HG03442 (cell line): ENCODE results near the gene SCAMP4.

Source experiments
- ATAC-seq: cut with Tn5 transposase; IDR thresholded peaks from one replicate; pipeline ENCODE4 v1.9.1; 2021; ENCODE audit warnings: mild to moderate bottlenecking, moderate library complexity; ENCODE audit not compliant: unreplicated experiment

SCAMP4 gene

GRCh38 chr19:1905110-1905862, at the start of gene SCAMP4, which contains the start of gene ADAT3:
SCAMP4 (plus strand) TSS chr19:1905399; CDS start chr19:1915020, 9,621 bp downstream.
ADAT3 (plus strand) TSS chr19:1905399; CDS start chr19:1912048, 6,649 bp downstream.
- ATAC-seq, result peak; percentile 77

DNA sequence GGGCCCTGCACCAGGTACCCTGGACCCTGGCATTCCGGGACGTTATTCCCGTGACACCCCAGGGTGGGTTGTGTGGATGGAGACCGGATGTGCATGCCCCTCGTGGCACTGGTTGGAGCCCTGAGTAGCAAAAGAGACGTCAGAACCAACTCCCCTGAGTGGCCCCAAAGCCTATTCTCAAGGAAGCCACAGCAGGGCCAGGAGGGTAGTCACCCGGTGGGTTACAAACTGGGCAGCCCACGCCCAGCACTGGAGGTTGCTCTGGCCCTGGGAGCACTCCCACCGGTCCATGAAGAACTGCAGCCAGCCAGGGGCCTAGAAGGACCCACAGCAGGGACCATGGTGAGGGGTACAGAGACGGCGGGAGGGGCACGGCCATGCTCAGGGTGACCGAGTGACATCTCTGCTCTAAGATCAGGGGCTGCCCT, 49.4 kb upstream of the SCAMP4 start:
- ATAC-seq, result no peak

- ATAC-seq, result no peak
Observed at GRCh38 chr19:1856345-1856697, 48.9 kb upstream of the SCAMP4 start.

DNA sequence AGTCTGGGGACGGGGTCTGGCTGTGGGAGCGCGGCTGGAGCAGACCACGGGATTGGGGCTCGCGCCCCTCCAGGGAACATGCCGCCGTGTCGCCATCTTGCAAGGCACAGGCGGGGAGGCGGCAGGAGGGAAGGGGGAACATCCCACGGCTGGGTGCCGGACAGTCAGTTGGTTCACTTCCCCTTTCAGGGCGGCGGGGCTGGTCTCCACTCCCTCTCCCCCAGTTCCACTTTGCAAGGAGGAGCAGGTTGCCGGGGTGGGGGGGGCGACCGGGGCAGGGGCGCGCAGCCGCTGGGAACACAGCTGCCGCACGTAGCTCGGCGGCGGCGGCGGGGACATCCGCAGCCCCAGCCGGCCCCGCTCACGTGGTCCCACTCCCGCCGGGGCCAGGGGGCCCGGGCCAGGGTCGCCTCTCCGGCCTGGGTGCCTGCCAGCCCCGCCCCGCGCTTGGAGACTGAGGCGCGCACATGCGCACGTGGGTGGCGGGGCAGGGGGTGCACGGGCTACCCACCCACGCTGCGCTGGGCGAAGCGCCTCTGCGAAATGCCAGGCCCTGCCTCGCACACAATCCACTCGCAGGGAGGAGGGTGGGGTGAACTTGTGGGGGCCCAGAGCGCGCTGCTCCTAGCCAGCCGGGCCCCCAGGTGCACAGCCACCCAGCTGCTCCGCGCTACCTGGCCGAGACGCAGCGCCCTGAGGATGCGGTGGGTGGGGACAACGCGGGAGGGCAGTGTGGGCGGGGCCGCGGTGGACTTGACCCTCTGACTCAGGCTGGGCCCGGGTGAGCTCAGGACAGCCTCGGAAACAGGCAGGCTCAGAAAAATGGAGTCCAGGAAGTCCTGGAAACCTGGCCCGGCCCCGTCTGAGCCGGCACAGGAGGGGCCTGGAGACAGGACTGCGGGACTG, 48.2 kb upstream of the SCAMP4 start:
- no peak for ATAC-seq

DNA sequence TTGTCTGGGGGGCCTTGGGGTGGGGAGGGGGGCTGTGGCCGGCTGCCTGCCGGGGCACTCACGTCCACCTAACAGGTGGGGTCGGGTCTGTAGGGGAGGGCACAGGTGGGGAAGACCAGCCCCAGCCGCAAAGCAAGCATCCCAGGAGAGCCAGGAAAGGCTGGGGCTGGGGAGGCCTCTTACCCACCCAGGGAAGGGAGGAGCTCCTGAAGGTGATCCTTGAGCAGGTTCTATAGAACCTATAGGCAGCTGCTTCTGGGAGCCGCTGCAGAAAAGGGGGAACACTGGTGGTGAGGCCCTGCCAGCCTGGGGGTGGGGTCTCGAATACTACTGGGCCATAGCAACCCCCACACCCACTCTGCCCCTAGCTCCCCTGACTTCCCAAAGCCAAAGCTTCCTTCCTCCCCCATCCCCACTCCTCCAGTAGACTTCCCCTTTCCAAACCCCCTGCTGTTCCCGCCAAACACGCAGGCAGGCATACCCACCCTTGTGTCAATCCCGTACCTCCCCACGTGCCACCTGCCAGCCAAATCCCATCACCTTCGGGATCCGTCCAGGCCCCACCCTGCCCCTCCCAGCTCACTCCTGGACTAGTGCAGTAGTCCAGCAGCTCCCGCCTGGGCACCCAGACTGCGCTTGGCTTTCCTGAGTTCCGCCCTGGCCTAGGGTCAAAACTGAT, 47.4 kb upstream of the SCAMP4 start:
- no peak for ATAC-seq

DNA sequence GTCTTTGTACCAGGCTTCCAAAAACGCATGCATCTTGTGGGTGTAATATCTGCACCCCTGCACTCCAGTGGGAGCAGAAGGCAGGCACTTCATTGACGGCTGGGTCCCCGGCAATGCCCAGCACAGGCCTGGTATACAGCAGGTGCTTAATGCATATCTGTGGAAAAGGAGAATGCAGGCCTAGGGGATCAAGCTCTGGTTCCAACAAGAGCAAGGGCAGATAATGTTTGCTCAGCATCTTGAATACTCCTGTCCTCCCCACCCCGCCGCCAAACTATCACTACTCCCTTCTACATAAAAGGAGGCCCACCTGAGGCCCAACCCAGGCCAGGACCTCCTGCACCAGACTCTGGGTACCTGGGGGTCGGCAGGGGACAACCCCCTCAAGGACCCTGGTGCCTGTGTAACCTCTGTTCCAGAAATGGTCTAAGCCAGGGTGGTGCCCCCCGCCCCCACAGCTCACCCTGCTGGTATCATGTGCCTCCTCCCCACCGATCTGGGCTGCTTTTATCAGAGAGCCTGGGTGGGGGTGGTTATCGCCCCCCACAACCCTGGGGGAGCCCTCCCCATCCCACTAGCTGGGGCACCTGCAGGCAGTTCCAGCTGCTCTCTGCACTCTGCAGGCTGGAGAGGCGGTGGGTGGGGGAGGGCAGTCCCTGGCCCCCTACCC, 46.7 kb upstream of the SCAMP4 start:
- no peak for ATAC-seq

DNA sequence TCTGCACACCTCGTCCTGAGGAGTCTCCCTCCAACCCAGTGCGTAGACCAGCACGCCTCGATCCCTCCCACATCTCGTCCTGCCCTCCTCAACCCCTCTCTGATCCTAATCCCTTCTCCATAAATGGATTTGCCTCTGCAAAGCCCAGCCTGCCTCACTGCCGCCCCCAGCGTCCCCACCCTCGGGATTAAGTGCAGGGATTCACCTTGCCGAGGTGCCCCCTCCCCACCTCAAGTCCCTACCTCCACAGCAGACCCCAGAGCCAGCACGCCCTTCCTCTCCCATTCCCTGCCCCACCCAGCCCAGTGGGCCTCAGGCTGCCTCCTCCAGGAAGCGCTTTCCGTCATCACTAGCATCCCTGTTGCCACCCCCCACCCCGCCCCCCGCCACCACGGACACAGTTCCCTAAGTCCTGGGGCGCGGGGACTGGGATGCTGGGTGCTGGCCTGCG, 45.8 kb upstream of the SCAMP4 start:
- ATAC-seq, result no peak

DNA sequence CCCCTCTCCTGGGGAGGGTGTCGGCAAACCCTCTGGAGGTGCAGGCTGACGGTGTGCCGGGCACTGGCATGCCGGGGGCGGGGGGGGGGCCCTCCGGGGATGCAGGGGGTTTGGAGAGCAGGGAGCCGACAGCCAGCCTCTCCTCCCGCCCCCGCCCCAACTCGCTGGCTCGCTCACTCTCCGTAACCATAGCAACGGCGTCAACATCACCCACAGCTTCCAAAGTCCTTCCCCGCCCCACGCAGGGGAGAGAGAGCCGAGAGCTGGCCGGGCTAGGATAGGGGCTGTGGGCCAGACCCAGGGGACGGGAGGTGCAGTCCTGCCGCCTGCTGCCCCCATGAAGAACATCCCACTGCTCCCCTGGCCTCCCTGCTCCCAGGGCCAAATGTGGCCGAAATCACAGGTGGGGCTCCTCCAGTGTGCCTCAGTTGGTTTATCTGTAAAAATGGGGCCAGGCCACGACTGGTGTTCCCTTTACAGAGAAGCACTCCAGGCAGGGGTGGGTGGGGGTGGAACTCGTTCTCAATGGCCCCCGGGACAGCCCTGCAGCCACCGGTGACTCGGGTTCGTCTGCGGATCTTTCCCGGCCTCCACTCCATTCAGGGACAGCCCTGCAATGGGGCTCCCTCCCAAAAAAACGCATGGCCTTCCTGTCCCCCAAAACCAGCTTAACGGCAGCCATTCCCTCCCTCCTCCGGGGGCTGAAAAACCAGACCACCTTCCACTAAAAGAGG, 45.0 kb upstream of the SCAMP4 start:
- no peak for ATAC-seq

DNA sequence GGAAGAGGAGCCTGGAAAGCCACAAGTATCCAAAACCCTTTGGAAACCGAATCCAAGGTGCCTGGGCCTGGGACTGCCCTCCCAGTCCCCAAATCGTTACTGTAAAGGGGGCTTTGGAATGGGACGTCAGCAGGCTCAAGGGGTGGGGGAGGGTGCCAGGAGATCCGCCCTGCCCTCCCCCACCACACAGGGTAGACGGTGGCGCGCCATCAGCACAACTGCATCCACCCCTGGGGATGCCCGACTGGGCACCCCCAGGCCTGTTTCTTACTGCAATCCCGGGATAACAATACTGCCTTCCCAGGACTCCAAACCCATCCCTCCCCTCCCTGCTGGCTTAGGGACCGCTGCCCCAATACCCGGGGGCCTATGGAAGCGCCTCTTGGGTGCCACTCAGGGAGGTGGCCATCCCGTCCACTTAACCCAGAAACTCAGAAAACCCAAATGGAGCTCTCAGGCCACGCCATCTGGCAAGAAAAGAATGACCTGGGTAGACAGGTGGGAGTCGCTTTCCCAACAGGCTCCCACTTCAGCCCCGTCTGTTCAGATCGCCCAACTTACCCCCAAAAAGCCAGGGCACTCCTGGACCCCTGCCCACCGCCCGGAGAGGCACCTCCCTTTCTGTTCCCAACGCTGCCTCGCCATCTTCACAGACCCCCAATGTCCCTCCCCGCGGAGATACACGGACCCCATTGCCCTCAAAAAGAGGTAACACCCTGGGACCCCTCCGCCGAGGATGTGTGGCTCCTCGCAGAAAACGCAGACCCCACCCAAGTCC, 44.2 kb upstream of the SCAMP4 start:
- ATAC-seq, result no peak

DNA sequence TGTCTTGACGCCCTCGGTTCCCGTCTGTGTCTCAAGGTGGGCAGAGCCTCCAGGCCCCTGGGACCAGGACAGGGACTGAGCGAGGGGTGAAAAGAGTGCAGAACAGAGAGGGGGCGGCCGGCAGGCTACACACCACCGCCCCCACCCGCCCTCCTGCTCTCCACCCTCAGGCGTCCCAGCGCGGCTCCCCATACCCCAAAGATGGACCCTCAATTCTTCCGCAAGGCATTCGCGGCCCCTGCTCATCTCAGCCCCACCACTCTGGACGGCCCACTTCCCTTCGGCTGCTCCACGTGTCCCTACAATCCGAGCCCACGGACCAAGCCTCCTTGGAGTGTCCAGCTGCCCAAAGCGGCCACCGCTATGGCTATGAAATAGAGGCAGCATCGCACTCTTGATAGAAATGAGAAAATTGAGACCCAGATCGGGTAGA, 43.6 kb upstream of the SCAMP4 start:
- no peak for ATAC-seq

DNA sequence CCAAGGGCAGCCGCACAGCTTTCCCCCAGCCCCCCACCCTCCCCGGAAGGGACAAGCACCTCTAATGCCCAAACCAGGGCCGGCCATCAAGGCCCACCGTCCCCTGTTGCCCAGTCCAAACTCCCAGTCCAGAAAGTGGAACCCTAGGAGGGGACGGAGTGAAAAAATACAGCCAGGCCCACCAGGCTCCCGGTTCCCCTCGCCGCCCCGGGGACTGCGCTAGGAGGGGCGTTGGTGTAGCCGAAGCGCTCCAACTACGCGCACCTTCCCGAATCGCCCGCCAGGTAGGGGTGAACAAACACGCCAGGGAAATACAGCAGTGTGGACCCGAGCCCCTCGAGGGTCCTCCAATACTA, 43.2 kb upstream of the SCAMP4 start:
- no peak for ATAC-seq

DNA sequence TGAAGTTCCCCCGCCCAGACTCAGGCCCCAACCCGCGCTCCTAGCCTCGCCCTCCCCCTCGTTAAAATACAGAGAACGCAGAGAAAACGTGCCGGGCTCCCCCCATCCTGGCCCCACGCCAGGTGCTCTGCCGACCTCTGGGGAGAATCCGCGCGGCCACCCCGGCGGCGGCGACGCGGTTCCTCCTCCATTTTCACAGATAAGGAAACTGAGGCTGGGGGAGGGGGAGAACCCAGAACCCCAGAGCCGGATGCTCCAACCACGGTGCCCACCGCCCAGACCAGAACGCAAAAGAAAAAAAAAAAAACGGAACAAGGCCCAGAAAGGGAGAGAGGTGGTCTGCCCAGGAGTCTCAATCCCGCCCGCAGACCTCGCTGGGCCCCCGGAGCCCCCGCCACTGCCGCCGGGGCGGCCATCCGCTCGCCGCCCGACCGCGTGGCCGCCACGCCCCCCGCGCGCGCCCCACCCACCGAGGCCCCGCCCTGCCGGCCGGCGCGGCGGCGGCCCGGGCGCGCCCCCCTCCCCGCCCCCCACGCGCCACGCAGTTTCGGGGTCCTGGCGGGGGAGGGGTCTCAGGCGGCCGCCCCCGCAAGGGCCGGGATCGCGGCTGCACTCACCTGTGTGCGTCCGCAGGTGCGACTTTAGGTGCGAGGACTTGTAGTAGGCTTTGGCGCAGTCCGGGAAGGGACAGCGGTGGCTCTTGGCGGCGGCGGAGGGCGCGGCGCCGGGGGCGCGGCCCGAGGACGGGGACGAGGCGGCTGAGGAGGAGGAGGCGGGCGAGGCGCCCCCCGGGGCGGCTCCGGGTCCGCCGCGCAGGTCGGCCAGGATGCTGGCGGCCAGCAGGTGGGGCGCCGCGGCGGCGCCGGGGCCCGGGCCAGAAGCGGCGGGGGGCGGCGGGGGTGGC, 42.5 kb upstream of the SCAMP4 start:
- peak; percentile 0 for ATAC-seq

DNA sequence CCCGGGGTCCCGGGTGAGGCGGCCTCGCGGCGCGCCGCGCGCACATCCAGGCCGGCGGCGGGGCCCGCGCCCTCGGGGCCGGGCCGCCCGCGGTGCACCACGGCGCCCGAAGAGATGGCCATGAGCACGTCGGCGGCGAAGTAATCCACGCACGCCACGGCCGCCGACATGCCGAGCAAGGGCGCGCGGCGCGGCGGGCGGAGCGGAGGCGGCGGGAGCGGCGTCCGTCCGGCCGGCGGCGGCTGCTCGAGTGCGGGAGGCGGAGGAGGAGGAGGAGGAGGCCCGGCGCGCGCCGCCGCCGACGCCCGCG, 41.9 kb upstream of the SCAMP4 start, which contains the start of gene KLF16:
Gene KLF16 (minus strand): TSS at position 252 of the 310 bp plus-strand sequence. CDS start 82 bp downstream, at position 170.
- ATAC-seq, result peak; percentile 0

- peak; percentile 52 for ATAC-seq
Observed at GRCh38 chr19:1863638-1864479, 41.3 kb upstream of the SCAMP4 start.

DNA sequence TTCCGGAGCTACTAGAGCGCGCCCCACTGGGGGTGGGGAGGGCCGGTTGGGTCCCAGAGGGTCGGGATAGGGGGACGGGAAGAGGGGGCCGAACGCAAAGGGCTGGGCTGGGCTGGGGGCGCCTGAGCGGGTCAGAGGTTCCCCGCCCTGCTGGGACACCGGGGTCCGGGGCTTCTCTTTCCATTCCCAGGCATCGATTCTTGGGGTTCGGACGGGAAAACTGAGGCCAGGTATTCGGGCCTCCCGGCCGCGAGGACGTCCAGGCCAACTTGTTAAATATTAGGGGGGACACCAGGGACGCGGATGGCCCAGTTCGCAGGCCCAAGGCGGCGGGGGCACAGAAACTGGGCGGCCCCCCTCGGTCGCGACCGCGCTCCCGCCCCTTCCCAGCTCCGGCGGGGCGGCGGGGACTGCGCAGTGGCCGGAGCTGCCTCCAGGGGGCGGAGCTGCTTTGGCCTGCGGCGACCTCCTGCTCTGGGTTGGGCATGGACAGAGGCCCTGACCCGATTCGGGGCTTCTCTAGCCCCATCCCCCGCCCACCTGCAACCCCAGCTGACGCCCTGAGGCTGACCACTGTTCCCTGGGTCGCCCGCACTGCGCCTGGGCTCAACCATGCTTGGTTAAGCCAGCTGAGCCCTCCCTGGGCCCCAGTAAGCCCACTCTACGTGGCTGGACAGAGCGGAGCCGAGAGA, 40.6 kb upstream of the SCAMP4 start:
- ATAC-seq, result peak; percentile 28

DNA sequence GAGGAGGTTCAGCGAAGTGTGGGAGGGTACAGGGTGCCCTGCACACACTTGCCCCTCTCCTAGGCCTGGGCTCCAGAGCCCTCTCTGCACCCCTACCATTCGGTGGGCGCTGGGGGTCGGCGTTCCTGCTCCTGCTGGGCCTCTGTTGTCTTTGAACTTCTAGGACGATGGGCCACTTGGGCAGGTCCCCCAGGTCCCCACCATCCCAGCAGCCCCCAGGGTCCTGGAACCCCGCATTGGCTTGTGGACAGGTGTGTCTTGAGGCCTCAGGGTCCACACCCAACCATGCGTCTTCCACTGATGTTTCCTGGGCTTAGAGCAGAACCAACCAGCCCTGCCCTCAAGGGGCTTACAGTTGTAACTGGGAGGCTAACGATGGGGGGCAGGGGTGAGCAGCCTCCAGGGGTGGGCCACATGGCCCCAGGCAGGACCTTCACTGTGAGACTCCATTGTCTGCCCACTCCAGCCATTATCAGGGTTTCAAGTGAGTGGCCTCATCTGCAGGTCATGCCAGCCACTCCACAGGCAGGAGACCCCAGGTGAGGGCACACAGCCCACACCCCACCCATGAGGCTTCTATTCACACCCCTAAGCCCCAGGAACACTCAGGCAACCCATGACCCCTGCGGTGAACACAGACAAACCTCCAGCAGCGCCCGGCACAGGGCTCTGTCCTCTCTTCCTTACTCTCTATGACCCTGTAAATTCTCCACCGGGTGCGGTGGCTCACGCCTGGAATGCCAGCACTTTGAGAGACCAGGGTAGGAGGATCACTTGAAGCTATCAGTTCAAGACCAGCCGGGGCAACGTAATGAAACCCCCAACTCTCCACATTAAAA, 39.8 kb upstream of the SCAMP4 start:
- no peak for ATAC-seq
